Measurements from ENCODE around the gene LRRN2.

Gene LRRN2

GRCh38 chr1:204688776-204689175 lies 3.2 kb upstream of the LRRN2 start:
- DNase-seq = no peak

- no peak for DNase-seq
Measured at GRCh38 chr1:204688007-204688406, 2.5 kb upstream of the LRRN2 start.

GRCh38 chr1:204684571-204685235 lies 835 bp downstream of the LRRN2 start:
- no peak for DNase-seq

GRCh38 chr1:204684206-204684570 lies 1.4 kb downstream of the LRRN2 start:
- DNase-seq = no peak

GRCh38 chr1:204683284-204684205 lies 2.0 kb downstream of the LRRN2 start:
- no peak for DNase-seq

- no peak for DNase-seq
Measured at GRCh38 chr1:204680461-204680860, 5.1 kb downstream of the LRRN2 start.

- no peak for DNase-seq
Measured at GRCh38 chr1:204680051-204680450, 5.5 kb downstream of the LRRN2 start.

GRCh38 chr1:204678721-204679475 lies 6.6 kb downstream of the LRRN2 start:
- DNase-seq = no peak

- no peak for DNase-seq
Measured at GRCh38 chr1:204677864-204678263, 7.7 kb downstream of the LRRN2 start.

- no peak for DNase-seq
Measured at GRCh38 chr1:204676043-204676442, 9.5 kb downstream of the LRRN2 start.

GRCh38 chr1:204673909-204674649 lies 11.5 kb downstream of the LRRN2 start:
- no peak for DNase-seq

GRCh38 chr1:204673209-204673608 lies 12.3 kb downstream of the LRRN2 start:
- DNase-seq = no peak

- DNase-seq = no peak
Measured at GRCh38 chr1:204672482-204673121, 12.9 kb downstream of the LRRN2 start.

- no peak for DNase-seq
Measured at GRCh38 chr1:204672069-204672468, 13.5 kb downstream of the LRRN2 start.

GRCh38 chr1:204670152-204670927 lies 15.2 kb downstream of the LRRN2 start:
- DNase-seq = no peak

- DNase-seq = no peak
Measured at GRCh38 chr1:204669579-204669978, 16.0 kb downstream of the LRRN2 start.

- no peak for DNase-seq
Measured at GRCh38 chr1:204664384-204664651, 21.2 kb downstream of the LRRN2 start.

- DNase-seq = no peak
Measured at GRCh38 chr1:204663644-204664383, 21.7 kb downstream of the LRRN2 start.

GRCh38 chr1:204662530-204662929 lies 23.0 kb downstream of the LRRN2 start:
- DNase-seq = no peak

GRCh38 chr1:204660509-204660908 lies 25.0 kb downstream of the LRRN2 start:
- DNase-seq = no peak

GRCh38 chr1:204659056-204659455 lies 26.5 kb downstream of the LRRN2 start:
- no peak for DNase-seq
